Ovary (tissue), 9 donors: ENCODE measurements around the gene FBXO2. TPM values are rescaled to one million over a fixed set of nuclear protein-coding genes. Genes with fewer than 3 reads are reported as not detected.

Experiments used
- DNase-seq, 5 donors: peaks; one replicate each; pipeline ENCODE4 v3.0.0-alpha.2; 2019 to 2020
- H3K27ac ChIP-seq, 2 donors: fragments of 200-600 bp; one replicate each; pipeline versions ENCODE4 v1.5.1 to v1.8.0; 2019 to 2022
- H3K27me3 ChIP-seq: fragments of 200-600 bp; one replicate; pipeline ENCODE4 v1.8.0; 2022
- H3K36me3 ChIP-seq: fragments of 200-600 bp; sonication (generic); one replicate; pipeline ENCODE4 v1.5.1; 2019
- H3K4me1 ChIP-seq: one replicate; pipeline ENCODE4 v1.8.1; 2013; ENCODE audit warnings: mild to moderate bottlenecking, moderate library complexity; ENCODE audit not compliant: insufficient read depth
- H3K4me3 ChIP-seq: fragments of 200-600 bp; sonication (generic); one replicate; pipeline ENCODE4 v1.5.1; 2017
- H3K9me3 ChIP-seq, 2 donors: fragments of 200-600 bp in 1 of 2; sonication (generic) in 1 of 2; one replicate each; pipeline versions ENCODE4 v1.5.1 to v1.8.1; 2013 to 2019; ENCODE audit warnings: mild to moderate bottlenecking in 1 of 2, moderate library complexity in 1 of 2
- CTCF ChIP-seq, 3 donors: fragments of 450-650 bp in 2 of 3; fragments of 200-600 bp in 1 of 3; IDR thresholded peaks; one replicate each; pipeline versions ENCODE4 v1.5.1 to v1.8.0; 2016 to 2022; ENCODE audit warnings: antibody characterized with exemption in 3 of 3, mild to moderate bottlenecking in 1 of 3
- EP300 ChIP-seq: sonication (generic); formaldehyde crosslinking; IDR thresholded peaks from one replicate; pipeline ENCODE4 v1.6.1; 2017; ENCODE audit warnings: antibody characterized with exemption
- POLR2A ChIP-seq: fragments of 450-650 bp; IDR thresholded peaks from one replicate; pipeline ENCODE4 v1.6.1; 2017; ENCODE audit warnings: antibody characterized with exemption, mild to moderate bottlenecking, moderate library complexity
- WGBS, 3 donors: extraction: QIAGEN DNeasy Blood & Tissue Kit in 1 of 3; methylation state at CpG; one replicate each; pipeline versions ENCODE4 v1.1.5 to v1.1.7; 2013 to 2017; 5-methylcytosine and 5-hydroxymethylcytosine counted together
- intact Hi-C, 4 donors: fragments of 100-400 bp; cut with DNase I; formaldehyde crosslinking; loops; one replicate each; pipeline versions ENCODE4 v1.11.0 to v1.15.1; 2022 to 2023
- polyA plus RNA-seq, 2 donors: library from polyadenylated mRNA; stranded (reverse); fragments of 200-250 nt in 1 of 2; fragments of 350-450 nt in 1 of 2; fragmentation: Illumina TruSeq in 1 of 2; extraction: RNeasy Lipid Tissue Mini Kit (QIAGEN cat#74804) in 1 of 2; gene quantifications; one replicate each; pipeline ENCODE4 v1.2.3, GENCODE V29; 2013 to 2014
- total RNA-seq, 7 donors: library from RNA; depleted of rRNA in 2 of 7; stranded (reverse); fragments of >200 nt in 2 of 7; fragmentation: NEBNext Ultra II Directional in 3 of 7; extraction: Animal tissue kit (Norgen Biotek cat#: 25700) in 3 of 7; gene quantifications; one replicate each; pipeline versions ENCODE4 v1.1.0 to v1.2.4, GENCODE V29; 2016 to 2023
- donor health status: DM: no; HTN: no; CAD: no; lungs with moderate emphysema.
- donor health status: DM: no; HTN: no; CAD: no.
- donor health status: Bipolar disorder and iron deficiency.
- donor health status: DM: yes; HTN: yes; CAD: no.
- donor health status: DM: no; HTN: no; CAD: no.
- donor health status: DM: yes; HTN: yes; CAD: no.

Gene FBXO2
- total and polyA plus RNA-seq, 9 donors = 0.50 to 17.6 (median 2.7) TPM

- Histone ChIP-seq H3K27ac (no peak overlapping the region), H3K36me3 (no peaks in the 10 kb centered on the region), H3K4me1 (peaks cover 4% of the 10 kb centered on the region), H3K9me3 (no peaks in the 10 kb centered on the region), H3K27me3 (no peaks in the 10 kb centered on the region), H3K4me3 (no peak overlapping the region)
- intact Hi-C loops = loop anchor here in 1 of 4 donors (5.0 kb wide), 1 partner anchor 35 kb away; no protein-coding TSS in a partner anchor
- 38 to 55% (median 42%) methylated on average over 1 of the region's 1 CpG for WGBS, 3 donors
- DNase-seq = no peak
- TF ChIP-seq CTCF (IDR thresholded peaks at IDR 0.05) = no peak
- TF ChIP-seq EP300 = no peak
- TF ChIP-seq POLR2A = no peak
Measured at GRCh38 chr1:11682799-11683198, 28.6 kb upstream of the FBXO2 start.

- DNase-seq = no peak
- H3K4me1 ChIP-seq = peaks cover 4% of the 10 kb centered on the region
- H3K27me3 ChIP-seq = no peaks in the 10 kb centered on the region
- TF ChIP-seq CTCF (IDR thresholded peaks at IDR 0.05) = no peak
- TF ChIP-seq POLR2A = no peak
- TF ChIP-seq EP300 = no peak
- WGBS, 3 donors = 45 to 48% (median 47%) methylated on average over 7 of the region's 7 CpGs
- H3K27ac ChIP-seq = no peak overlapping the region
- no peaks in the 10 kb centered on the region for H3K9me3 ChIP-seq
- H3K36me3 ChIP-seq = no peaks in the 10 kb centered on the region
- H3K4me3 ChIP-seq = no peak overlapping the region
- intact Hi-C loops = loop anchor here in 1 of 4 donors (5.0 kb wide), 1 partner anchor 35 kb away; no protein-coding TSS in a partner anchor
Measured at GRCh38 chr1:11682287-11682771, 28.1 kb upstream of the FBXO2 start.

- H3K36me3 ChIP-seq = no peaks in the 10 kb centered on the region
- H3K9me3 ChIP-seq = no peaks in the 10 kb centered on the region
- H3K4me3 ChIP-seq = peak within 1 kb of the TSS; percentile 66
- TF ChIP-seq CTCF (IDR thresholded peaks at IDR 0.05) (no peak), POLR2A (peak; percentile 76), EP300 (peak; percentile 47)
- peaks cover 4% of the 10 kb centered on the region for H3K4me1 ChIP-seq
- H3K27ac ChIP-seq = peak within 1 kb of the TSS; percentile 67 to 69
- DNase-seq = peak; percentile 85 to 92 (median 90)
- intact Hi-C loops = loop anchor here in 1 of 4 donors (5.0 kb wide), 1 partner anchor 36 kb away; no protein-coding TSS in a partner anchor
- H3K27me3 ChIP-seq = no peaks in the 10 kb centered on the region
- WGBS, 3 donors = 0 to 1% (median 1%) methylated on average over 28 to 71 of the region's 71 CpGs
Measured at GRCh38 chr1:11681071-11681771, 27.0 kb upstream of the FBXO2 start, which contains the start of gene MAD2L2. MAD2L2 (minus strand) TSS chr1:11681148; CDS start chr1:11680601, 547 bp downstream.

DNA sequence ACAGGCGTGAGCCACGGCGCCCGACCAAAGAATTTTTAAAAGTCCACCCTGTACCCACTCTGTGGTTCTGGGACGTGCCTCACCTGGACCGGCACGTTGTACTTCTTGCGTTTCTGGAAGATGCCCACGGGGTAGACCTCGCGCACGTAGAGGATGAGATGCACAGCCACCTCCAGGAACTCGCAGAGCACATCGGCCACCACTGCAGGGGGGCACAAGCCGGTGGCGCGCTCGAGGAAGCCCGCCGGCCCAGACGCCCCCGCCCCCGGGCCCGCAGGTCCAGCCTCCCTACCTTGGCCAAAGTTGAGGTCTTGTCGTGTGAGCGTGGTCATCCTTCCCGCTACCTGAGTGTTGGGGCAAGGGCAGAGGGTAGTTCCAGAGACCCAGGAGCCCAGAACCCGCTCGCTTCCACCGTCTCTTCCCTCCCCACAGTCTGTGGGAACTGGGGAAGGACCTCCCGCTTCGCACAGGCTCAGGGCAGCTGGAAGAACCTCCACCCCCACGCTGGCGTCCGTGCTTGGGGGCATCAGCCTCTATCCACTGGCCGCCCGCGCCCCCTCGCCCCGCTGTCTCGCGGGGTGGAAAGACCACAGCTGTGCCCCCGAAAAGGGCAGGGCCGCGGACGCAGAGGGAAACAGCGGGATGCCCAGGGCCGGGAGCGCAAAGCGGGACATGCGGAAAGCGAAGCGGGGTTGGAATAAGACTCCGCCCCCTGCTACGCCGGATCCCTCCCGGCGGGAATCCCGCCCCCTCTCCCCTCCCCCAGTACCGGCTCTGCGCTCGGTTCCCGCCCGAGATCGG is 26.2 kb upstream of the FBXO2 start:
- H3K9me3 ChIP-seq = no peaks in the 10 kb centered on the region
- H3K27ac ChIP-seq = peak overlapping the region; percentile 67 to 69
- no peaks in the 10 kb centered on the region for H3K27me3 ChIP-seq
- H3K36me3 ChIP-seq = no peaks in the 10 kb centered on the region
- 4 to 8% (median 5%) methylated on average over 43 to 65 of the region's 65 CpGs for WGBS, 3 donors
- TF ChIP-seq EP300 (no peak), POLR2A (no peak), CTCF (IDR thresholded peaks at IDR 0.05) (no peak)
- intact Hi-C loops = loop anchor here in 1 of 4 donors (5.0 kb wide), 1 partner anchor 37 kb away; no protein-coding TSS in a partner anchor
- no peak for DNase-seq
- H3K4me3 ChIP-seq = peak overlapping the region; percentile 66
- peaks cover 4% of the 10 kb centered on the region for H3K4me1 ChIP-seq
